HG03039 (cell line): Measurements from ENCODE around the gene RFX4.

Experiments used
- ATAC-seq: cut with Tn5 transposase; IDR thresholded peaks from one replicate; pipeline ENCODE4 v1.9.1; 2021; ENCODE audit warnings: mild to moderate bottlenecking, moderate library complexity; ENCODE audit not compliant: unreplicated experiment

Gene RFX4

GRCh38 chr12:106582641-106583230 lies at the start of gene RFX4:
Gene RFX4 (plus strand): TSS chr12:106583004. CDS start chr12:106583321, 317 bp downstream.
- ATAC-seq, result no peak

DNA sequence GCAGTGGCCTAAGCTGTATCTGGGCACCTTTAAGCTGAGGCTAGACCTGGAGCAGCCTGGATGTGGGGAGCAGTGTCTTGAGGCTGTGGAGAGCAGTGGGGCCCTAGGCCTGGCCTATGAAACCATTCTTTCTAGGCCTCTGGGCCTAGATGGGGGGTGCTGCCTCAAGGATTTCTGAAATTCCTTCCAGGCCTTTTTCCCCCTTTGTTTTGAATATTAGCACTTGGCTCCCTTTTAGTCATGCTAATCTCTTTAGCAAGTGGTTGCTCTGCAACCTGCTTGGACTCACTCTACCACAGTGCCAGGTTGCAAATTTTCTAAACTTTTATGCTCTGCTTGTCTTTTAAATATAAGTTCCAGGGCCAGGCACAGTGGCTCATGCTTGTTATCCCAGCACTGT lies 41.6 kb upstream of the RFX4 start:
- ATAC-seq, result no peak

- no peak for ATAC-seq
Measured at GRCh38 chr12:106551410-106551809, 31.4 kb upstream of the RFX4 start.

DNA sequence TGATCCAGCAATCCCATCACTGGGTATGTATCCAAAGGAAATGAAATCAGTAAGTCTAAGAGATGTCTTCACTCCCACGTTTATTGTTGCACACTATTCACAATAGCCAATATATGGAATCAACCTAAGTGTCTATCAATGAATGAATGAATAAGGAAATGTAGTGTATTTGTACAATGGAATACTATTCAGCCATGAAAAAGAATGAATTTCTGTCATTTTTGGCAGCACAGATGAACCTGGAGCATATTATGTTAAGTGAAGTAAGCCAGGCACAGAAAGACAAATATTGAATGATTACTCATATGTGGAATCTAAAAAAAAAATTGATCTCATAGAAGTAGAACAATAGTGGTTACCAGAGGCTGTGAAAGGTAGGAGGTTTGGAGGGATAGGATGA lies 30.6 kb upstream of the RFX4 start:
- no peak for ATAC-seq

DNA sequence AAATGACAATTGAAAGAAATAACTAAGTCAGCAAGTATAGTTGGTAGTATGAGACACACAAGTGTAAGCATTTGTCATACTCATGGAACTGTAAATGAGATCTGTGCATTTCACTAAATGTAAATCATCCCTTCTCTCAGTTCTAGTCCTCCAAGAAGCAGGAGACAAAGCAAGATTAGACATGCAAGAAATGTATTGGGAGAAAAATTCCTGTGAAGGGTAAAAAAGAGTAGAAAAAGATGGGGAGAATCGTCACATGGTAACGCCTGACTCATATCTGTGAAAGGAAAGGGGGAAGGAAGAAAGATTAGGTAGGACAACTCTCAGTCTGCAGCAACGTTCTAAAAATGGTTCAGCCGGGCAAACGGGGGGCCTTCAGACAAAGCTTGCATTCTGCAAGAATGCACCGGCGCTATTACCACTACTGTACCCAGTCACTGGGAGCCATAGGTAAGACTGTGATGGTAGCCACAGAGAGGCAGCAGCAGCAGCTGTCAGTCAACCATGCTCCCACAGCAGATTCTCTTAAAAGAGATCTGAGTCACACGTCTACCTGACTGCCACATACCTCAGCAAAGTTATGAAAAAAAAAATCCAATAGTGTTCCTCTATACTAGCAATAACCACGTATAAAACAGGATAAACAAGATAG lies 18.0 kb upstream of the RFX4 start:
- ATAC-seq, result no peak

DNA sequence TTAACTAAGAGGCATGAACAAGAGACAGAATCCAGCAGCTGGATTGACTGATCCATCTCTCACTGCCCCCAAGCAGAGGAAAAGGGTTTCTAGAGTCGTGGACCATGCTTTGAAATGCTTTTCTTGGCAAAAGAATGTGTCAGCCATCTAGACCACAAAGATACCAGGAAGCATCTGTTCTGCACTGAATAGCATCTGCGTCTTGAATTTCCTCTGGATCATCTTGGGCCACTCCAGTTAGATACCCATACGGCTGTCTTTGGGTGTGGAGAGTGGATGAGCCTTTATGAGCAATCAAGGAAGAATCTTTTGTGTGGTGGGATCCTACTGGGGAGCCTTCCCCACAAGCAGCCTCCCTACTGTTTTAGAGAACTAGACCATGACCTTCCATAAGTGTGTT lies 16.0 kb upstream of the RFX4 start:
- no peak for ATAC-seq

DNA sequence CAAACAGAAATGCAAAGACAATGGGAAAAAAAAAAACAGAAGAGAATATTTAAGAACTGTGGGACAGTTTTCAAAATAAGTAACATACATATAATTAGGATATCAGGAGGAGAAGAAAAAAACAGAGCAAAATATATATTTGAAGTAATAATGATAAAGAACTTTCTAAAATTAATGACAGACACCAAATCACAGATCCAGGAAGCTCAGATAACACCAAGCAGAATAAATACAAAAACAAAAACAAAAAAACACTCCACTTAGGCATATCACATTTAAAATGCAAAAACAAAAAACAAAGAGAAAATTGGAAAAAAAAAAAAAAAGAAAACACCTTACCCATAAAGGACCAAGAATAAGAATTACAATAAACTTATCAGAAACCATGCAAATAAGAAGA lies 9.6 kb upstream of the RFX4 start:
- no peak for ATAC-seq

DNA sequence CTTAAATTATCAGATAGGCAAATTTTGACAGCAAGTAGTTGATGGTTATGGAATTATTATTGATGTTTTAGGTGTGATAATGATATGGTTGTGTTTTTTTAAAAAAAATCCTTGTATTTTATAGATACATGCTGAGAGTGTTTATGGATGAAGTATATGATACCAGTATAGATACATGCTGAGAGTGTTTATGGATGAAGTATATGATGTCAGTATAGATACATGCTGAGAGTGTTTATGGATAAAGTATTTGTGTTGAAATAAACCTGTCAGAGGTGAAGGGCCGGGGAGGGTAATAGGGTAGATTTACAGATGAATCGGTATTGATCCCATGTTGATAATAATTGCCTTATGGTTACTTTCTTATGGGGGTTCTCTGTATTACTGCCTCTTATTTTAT lies 6.0 kb upstream of the RFX4 start:
- no peak for ATAC-seq

DNA sequence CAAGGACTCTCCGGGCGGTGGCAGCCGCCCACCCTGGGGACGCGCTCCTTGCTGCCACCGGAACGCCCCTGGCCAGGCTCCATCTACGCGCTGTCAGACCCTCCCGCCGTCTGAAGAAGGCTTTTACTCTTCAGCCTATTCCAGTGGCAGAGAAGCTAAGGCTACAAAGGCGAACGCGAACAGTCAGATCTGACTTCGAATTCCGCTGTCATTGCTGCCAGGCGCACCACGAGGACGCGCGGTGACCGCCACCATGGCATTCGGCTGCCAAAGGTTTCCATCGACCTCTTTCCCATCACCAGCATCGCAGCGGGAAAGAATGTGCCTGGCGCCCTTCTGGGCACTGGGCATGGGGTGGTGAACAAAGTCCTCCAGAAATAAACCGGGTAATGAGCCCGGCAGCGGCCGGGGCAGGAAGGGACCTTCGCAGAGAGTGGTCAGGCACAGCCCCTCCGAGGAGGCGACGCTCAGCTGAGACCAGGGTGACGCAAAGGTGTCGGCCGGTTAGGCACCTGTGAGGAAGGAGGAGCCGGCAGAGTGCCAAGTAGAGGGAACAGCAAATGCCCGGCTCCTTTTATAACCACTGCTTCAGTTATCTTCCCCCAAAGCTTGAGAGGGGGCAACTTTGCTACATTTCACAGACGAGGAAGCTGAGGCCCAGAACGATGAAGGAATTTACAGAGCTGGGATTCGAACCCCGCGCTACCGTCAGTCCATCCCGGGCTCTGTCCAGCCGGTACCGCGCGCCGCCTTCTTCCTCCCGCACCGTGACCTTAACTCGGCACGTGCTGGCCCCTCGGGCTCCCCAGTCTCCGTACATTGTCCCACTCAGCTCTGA lies 1.9 kb upstream of the RFX4 start:
- no peak for ATAC-seq

- ATAC-seq, result no peak
Measured at GRCh38 chr12:106581543-106582248, 1.1 kb upstream of the RFX4 start.

- ATAC-seq, result no peak
Measured at GRCh38 chr12:106582249-106582591, 584 bp upstream of the RFX4 start.

GRCh38 chr12:106583242-106584103 lies 669 bp downstream of the RFX4 start:
- no peak for ATAC-seq

GRCh38 chr12:106584104-106585064 lies 1.6 kb downstream of the RFX4 start:
- no peak for ATAC-seq

DNA sequence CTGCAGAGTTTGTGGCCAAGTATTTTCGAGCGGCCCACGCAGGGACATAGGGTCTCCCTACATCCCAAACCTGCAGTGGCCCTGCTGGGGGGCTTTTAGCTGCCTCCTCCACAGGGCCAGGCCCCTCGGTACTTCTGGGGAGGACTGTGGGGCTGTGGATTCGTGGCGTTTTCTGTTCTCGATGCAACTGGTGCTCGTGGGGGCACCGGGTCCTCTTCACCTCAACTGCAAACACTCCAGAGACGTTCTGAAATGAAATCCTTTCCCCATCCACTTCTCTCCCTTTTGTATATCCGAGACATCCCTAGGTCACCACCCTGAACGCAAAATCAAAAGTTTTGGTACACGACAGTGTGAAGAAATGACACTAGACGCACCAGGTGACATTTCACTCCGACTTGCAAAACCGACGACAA lies 2.3 kb downstream of the RFX4 start:
- no peak for ATAC-seq

GRCh38 chr12:106585521-106586277 lies 2.9 kb downstream of the RFX4 start:
- ATAC-seq, result no peak

DNA sequence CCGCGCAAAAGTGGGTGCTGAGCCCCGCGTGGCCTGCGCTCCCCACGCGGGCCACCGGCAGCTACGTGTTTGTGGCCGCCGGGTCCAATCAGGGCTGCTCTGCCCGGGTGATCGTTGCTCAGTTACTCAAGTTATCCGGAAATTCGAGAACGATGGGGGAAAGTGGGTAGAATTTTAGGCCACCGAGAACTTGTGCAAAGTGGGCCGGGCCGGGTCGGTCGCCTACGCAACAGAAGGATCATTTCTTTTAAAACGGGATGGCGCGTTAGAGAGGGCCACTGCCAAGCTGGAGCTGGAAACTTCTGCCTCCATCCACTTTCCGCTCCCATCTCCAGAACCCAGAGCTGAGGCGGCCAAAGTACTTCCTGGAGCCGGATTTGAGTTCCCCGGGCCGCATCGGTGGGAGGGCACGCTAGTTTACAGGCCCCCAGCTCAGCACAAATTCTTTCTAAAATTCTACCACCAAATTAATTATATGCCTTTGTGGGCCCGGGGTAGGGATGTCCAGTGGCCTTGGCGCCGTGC lies 3.5 kb downstream of the RFX4 start:
- ATAC-seq, result no peak

DNA sequence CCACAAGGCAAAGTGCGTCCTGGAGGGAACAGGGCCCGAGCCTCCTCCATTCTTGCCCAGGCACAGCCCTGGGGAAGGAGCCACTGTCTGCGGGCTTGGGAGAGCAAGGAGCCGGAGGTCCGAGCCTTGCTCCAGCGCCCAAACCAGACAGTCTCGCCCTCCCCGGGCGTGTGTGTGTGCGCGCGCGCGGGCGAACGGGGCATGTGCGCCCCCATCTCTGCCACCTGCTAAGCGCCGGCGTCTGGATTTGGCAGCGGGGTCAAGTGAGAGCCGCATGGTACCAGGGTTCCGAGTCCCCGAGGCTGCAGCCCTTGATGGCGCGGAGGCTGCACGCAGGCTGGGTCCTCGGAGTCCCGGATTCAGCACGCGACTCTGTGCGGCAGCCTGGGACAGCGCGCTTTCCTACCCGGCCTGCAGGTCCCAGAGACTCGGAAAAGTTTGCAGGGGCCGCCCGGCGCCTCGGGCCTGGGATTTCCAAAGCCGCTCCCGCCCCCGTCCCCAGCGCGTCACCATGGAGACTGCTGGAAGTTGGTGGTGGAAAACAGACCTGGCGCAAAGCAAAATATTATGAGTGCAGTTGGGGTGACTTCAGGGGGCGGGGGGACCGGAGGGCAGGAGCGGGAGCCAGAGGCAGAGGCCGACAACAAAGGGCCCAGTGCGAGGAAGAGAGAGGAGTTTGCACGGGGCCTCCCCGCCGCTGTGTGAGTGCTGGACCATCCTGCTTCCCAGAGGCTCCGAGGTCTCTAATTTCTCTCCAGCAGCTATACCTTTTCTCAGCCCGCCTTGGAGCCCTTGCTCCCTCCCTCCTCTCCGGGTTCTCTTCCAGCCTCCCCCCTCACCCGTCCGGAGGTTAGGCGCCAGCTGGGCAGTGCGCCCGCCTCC lies 4.2 kb downstream of the RFX4 start:
- ATAC-seq, result no peak

DNA sequence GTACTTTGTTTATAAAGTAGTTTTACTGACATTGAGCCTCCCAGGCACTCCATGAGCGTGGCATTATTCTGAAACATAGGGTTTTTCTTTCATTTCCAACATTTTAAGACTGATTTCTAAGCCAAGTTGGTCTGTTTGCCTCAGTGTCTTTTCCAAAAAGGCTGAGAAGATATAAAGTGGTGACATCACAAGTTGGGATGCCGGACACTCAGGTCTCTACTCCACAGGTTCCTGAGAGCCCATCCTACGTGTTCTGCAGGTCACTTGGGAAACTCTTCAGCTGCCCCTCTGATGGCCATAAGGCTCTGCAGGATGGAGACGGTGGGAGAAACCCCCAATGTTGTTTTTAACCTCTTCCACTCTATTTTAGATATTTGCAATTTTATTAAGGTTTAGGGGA lies 6.0 kb downstream of the RFX4 start:
- no peak for ATAC-seq
